CD4-positive, alpha-beta T cell (primary cell): ENCODE data around the gene ATP6V1D. TPM values are rescaled to one million over a fixed set of nuclear protein-coding genes. Genes with fewer than 3 reads are reported as not detected.

ENCODE experiments used
- ATAC-seq: fragments of 200-7000 bp; cut with Tn5 transposase; one replicate; pipeline ENCODE4 v1.10.0; 2022; ENCODE audit warnings: mild to moderate bottlenecking; ENCODE audit not compliant: poor library complexity
- CTCF ChIA-PET: fragments of 350-600 bp; sonication (Branson Sonifier 250); formaldehyde crosslinking; loops from one replicate; lab custom pipeline; 2021; ENCODE audit warnings: antibody characterized with exemption, inconsistent platforms; lab: Charles Lee
- POLR2A ChIA-PET: fragments of 350-600 bp; sonication (Branson Sonifier 250); formaldehyde crosslinking; loops from one replicate; lab custom pipeline; 2021; ENCODE audit warnings: antibody characterized with exemption, inconsistent platforms; lab: Charles Lee
- DNase-seq, 14 experiments: peaks; one replicate each; pipeline ENCODE4 v3.0.0-alpha.2; 2013 to 2020; ENCODE audit warnings: mixed read lengths in 2 of 14
- H3K27ac ChIP-seq, 2 donors: one replicate each; pipeline versions ENCODE4 v1.5.1 to v1.7.0; 2013; ENCODE audit warnings: low read length in 2 of 2, low read depth in 1 of 2, mild to moderate bottlenecking in 1 of 2
- H3K27me3 ChIP-seq, 2 experiments: 1 replicate in 1 of 2; 2 replicates in 1 of 2; pipeline versions ENCODE4 v1.6.1 to v1.7.0; 2013; ENCODE audit warnings: low read length in 2 of 2, control low read depth in 1 of 2, mild to moderate bottlenecking in 1 of 2, moderate library complexity in 1 of 2; ENCODE audit not compliant: insufficient read depth in 2 of 2, control insufficient read depth in 1 of 2
- H3K36me3 ChIP-seq: one replicate; pipeline ENCODE4 v1.6.1; 2013; ENCODE audit warnings: low read length, control low read depth; ENCODE audit not compliant: insufficient read depth
- H3K4me1 ChIP-seq: one replicate; pipeline ENCODE4 v1.6.1; 2013; ENCODE audit warnings: low read length, control low read depth; ENCODE audit not compliant: insufficient read depth
- H3K4me3 ChIP-seq: one replicate; pipeline ENCODE4 v1.5.1; 2013; ENCODE audit warnings: mild to moderate bottlenecking, low read length, moderate library complexity
- H3K9me3 ChIP-seq, 2 experiments: 1 replicate in 1 of 2; 2 replicates in 1 of 2; pipeline versions ENCODE4 v1.6.1 to v1.7.0; 2013; ENCODE audit warnings: low read length in 2 of 2, mild to moderate bottlenecking in 2 of 2, control low read depth in 1 of 2, moderate library complexity in 1 of 2; ENCODE audit not compliant: control insufficient read depth in 1 of 2, insufficient read depth in 1 of 2
- H3K27ac Mint-ChIP-seq: one replicate; pipeline ENCODE4 v1.8.0; 2020; ENCODE audit warnings: mixed read lengths
- H3K27me3 Mint-ChIP-seq: one replicate; pipeline ENCODE4 v1.8.0; 2021; ENCODE audit warnings: mixed read lengths
- H3K36me3 Mint-ChIP-seq: one replicate; pipeline ENCODE4 v1.8.0; 2021; ENCODE audit warnings: low read depth, mixed read lengths
- H3K4me1 Mint-ChIP-seq: one replicate; pipeline ENCODE4 v1.8.0; 2021; ENCODE audit warnings: low read depth, mixed read lengths
- H3K4me3 Mint-ChIP-seq: one replicate; pipeline ENCODE4 v1.8.0; 2020; ENCODE audit warnings: mild to moderate bottlenecking, mixed read lengths
- H3K9me3 Mint-ChIP-seq: one replicate; pipeline ENCODE4 v1.8.0; 2020; ENCODE audit warnings: mixed read lengths
- CTCF ChIP-seq: fragments of 200-600 bp; IDR thresholded peaks from one replicate; pipeline ENCODE4 v1.8.0; 2022; ENCODE audit warnings: antibody characterized with exemption, mild to moderate bottlenecking
- intact Hi-C, 2 experiments: fragments of 100-400 bp; cut with DNase I in 1 of 2; cut with micrococcal nuclease in 1 of 2; formaldehyde crosslinking; loops; one replicate each; pipeline versions ENCODE4 v1.15.1 to v1.9.0; 2023 to 2025; cut with DNase I, micrococcal nuclease
- total RNA-seq, 174 experiments: library from RNA in 2 of 174; stranded (reverse) in 2 of 174; gene quantifications; one replicate each; pipeline ENCODE4 v1.2.3 and lab custom pipeline; 2021 to 2026

Gene ATP6V1D
- total RNA-seq, 2 experiments from 2014 or later, result 25.2 to 36.2 TPM

DNA sequence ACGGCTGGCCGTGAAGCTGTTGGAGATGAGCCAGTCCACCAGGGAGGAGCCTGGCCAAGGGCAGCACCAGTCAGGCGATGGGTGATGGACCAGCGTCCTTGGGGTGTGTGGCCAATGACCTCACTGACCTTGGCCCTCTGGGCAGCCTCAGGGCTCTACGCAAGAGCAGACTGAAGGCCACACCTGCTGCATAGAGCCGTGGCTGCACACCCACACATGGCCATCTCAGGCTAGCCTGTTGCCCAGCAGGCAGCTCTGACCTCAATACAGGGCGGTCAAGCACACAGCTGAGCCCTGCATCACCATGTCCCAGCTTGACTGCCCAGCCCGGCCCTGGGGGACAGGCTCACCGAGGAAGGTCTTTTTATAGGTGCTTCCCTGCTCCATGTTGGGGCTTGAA is 33.2 kb upstream of the ATP6V1D start:
- H3K4me3 ChIP-seq, result no peak overlapping the region
- H3K36me3 ChIP-seq, result no peaks in the 10 kb centered on the region
- Mint-ChIP-seq H3K36me3 (no peaks in the 10 kb centered on the region), H3K27me3 (no peaks in the 10 kb centered on the region), H3K4me1 (peaks cover 16% of the 10 kb centered on the region), H3K27ac (no peak overlapping the region), H3K9me3 (no peaks in the 10 kb centered on the region), H3K4me3 (no peak overlapping the region)
- no peak for TF ChIP-seq CTCF
- CTCF ChIA-PET, result no interaction called here
- intact Hi-C loops, result no loop called here
- H3K27ac ChIP-seq, result no peak overlapping the region
- H3K4me1 ChIP-seq, result peaks cover 13% of the 10 kb centered on the region
- ATAC-seq, result no peak
- no peak for DNase-seq
- POLR2A ChIA-PET, result no interaction called here
- H3K27me3 ChIP-seq, result no peaks in the 10 kb centered on the region
- no peaks in the 10 kb centered on the region for H3K9me3 ChIP-seq

DNA sequence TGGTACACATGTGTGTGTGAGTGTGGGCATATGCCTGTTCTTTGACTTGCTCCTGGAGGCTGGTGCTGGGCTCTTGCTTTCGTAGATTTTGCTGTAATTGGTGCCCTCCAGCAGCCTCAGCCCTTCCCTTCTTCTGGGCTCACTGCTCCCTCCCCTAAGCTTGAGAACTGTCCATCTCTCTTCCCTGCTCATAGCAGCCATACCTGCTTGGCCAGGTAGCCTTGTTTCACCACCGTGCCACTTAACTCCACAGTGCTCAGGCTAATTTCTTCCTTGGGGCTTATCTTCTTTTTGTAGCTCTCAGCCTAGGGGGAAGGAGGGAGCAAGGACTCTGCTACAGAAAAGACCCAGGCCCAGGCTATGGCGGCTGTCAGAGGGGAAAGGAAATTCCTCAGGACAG is 32.5 kb upstream of the ATP6V1D start:
- intact Hi-C loops, result no loop called here
- peaks cover 5% of the 10 kb centered on the region for H3K36me3 Mint-ChIP-seq
- Histone ChIP-seq H3K27me3 (no peaks in the 10 kb centered on the region), H3K4me3 (no peak overlapping the region), H3K9me3 (no peaks in the 10 kb centered on the region), H3K36me3 (no peaks in the 10 kb centered on the region), H3K4me1 (peaks cover 13% of the 10 kb centered on the region), H3K27ac (no peak overlapping the region)
- no peak overlapping the region for H3K27ac Mint-ChIP-seq
- no peak overlapping the region for H3K4me3 Mint-ChIP-seq
- DNase-seq (no peak), ATAC-seq (no peak)
- TF ChIP-seq CTCF, result no peak
- CTCF ChIA-PET, result no interaction called here
- peaks cover 16% of the 10 kb centered on the region for H3K4me1 Mint-ChIP-seq
- H3K27me3 Mint-ChIP-seq, result no peaks in the 10 kb centered on the region
- no peaks in the 10 kb centered on the region for H3K9me3 Mint-ChIP-seq
- POLR2A ChIA-PET, result no interaction called here

DNA sequence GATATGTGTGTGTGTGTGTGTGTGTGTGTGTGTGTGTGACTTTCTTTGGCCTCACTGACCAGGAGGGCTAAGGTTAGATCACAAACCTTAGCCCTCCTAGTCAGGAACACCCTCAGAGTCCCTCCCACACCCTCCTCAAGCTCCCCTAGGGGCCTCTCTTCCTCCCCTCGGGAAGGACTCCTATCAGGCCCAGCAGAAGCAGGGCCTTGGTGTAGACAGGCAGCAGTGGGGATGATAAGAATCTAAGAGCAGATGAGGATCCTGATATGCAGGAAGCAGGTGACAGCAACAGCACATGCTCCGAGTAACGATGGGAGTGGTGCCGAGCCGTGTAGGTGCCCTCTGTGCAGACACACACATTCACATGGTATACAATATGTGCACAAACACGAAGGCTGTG is 31.7 kb upstream of the ATP6V1D start:
- intact Hi-C loops, result no loop called here
- H3K4me3 Mint-ChIP-seq, result no peak overlapping the region
- CTCF ChIA-PET, result no interaction called here
- no peaks in the 10 kb centered on the region for H3K9me3 Mint-ChIP-seq
- ATAC-seq (peak; percentile 44), DNase-seq (peak in 1 of 14 experiments; percentile 19)
- H3K36me3 Mint-ChIP-seq, result peaks cover 12% of the 10 kb centered on the region
- Histone ChIP-seq H3K9me3 (no peaks in the 10 kb centered on the region), H3K27ac (no peak overlapping the region), H3K4me3 (no peak overlapping the region), H3K27me3 (no peaks in the 10 kb centered on the region), H3K4me1 (peaks cover 13% of the 10 kb centered on the region), H3K36me3 (peaks cover 1% of the 10 kb centered on the region)
- TF ChIP-seq CTCF, result no peak
- no peaks in the 10 kb centered on the region for H3K27me3 Mint-ChIP-seq
- H3K4me1 Mint-ChIP-seq, result peaks cover 16% of the 10 kb centered on the region
- POLR2A ChIA-PET, result no interaction called here
- peak overlapping the region; percentile 51 for H3K27ac Mint-ChIP-seq
